GM19240 (cell line): ENCODE data around the gene ACAT2.
"Not testable (repeated sequence)": the region's sequence is repeated elsewhere in the genome, so short reads cannot be mapped to it uniquely, and the experiment has no call there.

Experiments
- DNase-seq: peaks from one replicate; pipeline ENCODE4 v3.0.0; 2011; ENCODE audit warnings: low spot score; ENCODE audit not compliant: insufficient read length

The ACAT2 gene

GRCh38 chr6:159729598-159730331 lies 32.1 kb upstream of the ACAT2 start:
- DNase-seq: no peak

GRCh38 chr6:159730332-159730676 lies 31.5 kb upstream of the ACAT2 start:
- no peak for DNase-seq

- not testable (repeated sequence) for DNase-seq
Measured at GRCh38 chr6:159732550-159732949, 29.3 kb upstream of the ACAT2 start.

GRCh38 chr6:159733395-159733794 lies 28.4 kb upstream of the ACAT2 start:
- not testable (repeated sequence) for DNase-seq

GRCh38 chr6:159736908-159737307 lies 24.9 kb upstream of the ACAT2 start:
- DNase-seq: no peak

GRCh38 chr6:159739341-159739740 lies 22.5 kb upstream of the ACAT2 start:
- no peak for DNase-seq

- DNase-seq: no peak
Measured at GRCh38 chr6:159742165-159742564, 19.7 kb upstream of the ACAT2 start.

GRCh38 chr6:159745081-159745480 lies 16.8 kb upstream of the ACAT2 start:
- no peak for DNase-seq

- no peak for DNase-seq
Measured at GRCh38 chr6:159746759-159747158, 15.1 kb upstream of the ACAT2 start.

- DNase-seq: not testable (repeated sequence)
Measured at GRCh38 chr6:159748127-159748526, 13.7 kb upstream of the ACAT2 start.

- DNase-seq: no peak
Measured at GRCh38 chr6:159751448-159751847, 10.4 kb upstream of the ACAT2 start.

- no peak for DNase-seq
Measured at GRCh38 chr6:159753081-159753872, 8.6 kb upstream of the ACAT2 start.

GRCh38 chr6:159754401-159754800 lies 7.4 kb upstream of the ACAT2 start:
- DNase-seq: no peak

- no peak for DNase-seq
Measured at GRCh38 chr6:159754959-159755914, 6.6 kb upstream of the ACAT2 start.

GRCh38 chr6:159756508-159756907 lies 5.3 kb upstream of the ACAT2 start:
- DNase-seq: no peak

- no peak for DNase-seq
Measured at GRCh38 chr6:159758031-159759001, 3.5 kb upstream of the ACAT2 start.

GRCh38 chr6:159759645-159760044 lies 2.2 kb upstream of the ACAT2 start:
- no peak for DNase-seq

GRCh38 chr6:159760602-159761057 lies 1.2 kb upstream of the ACAT2 start:
- no peak for DNase-seq

GRCh38 chr6:159761129-159761872 lies 544 bp upstream of the ACAT2 start:
- no peak for DNase-seq
